ENCODE data around the gene CELF5.
A peak's percentile ranks its signal among the peaks of the same experiment; 100 is the strongest.
"Not testable (repeated sequence)": the region's sequence is repeated elsewhere in the genome, so short reads cannot be mapped to it uniquely, and the experiment has no call there.

CELF5 gene

DNA sequence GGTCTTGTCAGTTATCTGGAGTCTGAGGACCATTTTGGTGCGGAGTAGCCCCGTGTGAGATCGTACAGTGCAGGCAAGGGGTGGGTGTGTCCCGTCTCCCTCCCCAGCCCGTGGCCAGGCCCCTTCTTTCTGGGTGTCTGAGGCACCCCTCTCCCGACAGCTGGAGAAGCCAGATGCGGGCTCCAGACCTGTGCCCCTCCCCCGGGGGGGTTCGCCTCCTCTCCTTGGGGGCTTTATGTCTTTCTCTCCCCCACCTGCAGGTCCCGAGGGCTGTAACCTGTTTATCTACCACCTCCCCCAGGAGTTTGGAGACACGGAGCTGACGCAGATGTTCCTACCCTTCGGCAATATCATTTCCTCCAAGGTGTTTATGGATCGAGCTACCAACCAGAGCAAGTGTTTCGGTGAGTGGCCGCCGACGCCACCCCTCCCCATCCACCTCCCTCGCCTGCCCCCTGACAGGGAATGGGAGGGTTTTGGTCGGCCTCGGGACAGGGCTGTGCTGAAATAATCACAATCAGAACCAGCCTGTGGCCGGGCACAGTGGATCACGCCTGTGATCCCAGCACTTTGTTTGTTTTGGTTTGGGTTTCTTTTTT, 65.6 kb downstream of the CELF5 start:
- no peak for DNase-seq (ENCODE audit: low read depth in 2 of 2, low spot score in 1 of 2)

DNA sequence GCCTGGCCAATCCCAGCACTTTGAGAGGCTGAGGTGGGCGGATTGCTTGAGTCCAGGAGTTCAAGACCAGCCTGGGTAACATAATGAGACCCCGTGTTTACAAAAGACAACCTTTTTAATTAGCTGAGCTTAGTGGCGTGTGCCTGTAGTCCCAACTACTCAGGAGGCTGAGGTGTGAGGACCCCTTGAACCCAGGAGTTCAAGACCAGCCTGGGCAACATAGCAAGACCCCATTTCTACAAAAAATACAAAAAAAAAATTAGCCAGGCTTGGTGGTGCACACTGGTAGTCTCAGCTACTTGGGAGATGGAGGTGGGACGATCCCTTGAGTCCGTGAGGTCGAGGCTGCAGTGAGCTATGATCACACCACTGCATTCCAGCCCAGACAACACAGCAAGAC, 66.4 kb downstream of the CELF5 start:
- DNase-seq (ENCODE audit: low read depth in 2 of 2, low spot score in 1 of 2): not testable (repeated sequence)

DNA sequence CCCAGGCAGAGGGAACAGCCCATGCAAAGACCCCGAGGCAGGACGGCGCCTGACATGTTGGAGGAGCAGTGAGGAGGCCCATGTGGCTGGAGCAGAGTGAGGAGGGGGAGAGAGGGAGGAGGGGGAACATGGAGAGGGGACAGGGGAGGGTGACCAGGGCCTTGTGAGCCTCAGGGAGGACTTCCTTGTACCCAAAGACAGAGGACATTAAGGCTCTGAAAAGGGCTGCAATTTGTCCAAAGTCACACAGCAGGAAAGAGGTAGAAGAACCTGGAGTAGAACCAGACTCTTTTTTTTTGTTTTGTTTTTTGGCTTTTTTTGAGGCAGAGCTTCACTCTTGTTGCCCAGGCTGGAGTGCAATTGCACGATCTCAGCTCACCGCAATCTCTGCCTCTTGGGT, 67.2 kb downstream of the CELF5 start:
- DNase-seq (ENCODE audit: low read depth in 2 of 2, low spot score in 1 of 2): no peak

DNA sequence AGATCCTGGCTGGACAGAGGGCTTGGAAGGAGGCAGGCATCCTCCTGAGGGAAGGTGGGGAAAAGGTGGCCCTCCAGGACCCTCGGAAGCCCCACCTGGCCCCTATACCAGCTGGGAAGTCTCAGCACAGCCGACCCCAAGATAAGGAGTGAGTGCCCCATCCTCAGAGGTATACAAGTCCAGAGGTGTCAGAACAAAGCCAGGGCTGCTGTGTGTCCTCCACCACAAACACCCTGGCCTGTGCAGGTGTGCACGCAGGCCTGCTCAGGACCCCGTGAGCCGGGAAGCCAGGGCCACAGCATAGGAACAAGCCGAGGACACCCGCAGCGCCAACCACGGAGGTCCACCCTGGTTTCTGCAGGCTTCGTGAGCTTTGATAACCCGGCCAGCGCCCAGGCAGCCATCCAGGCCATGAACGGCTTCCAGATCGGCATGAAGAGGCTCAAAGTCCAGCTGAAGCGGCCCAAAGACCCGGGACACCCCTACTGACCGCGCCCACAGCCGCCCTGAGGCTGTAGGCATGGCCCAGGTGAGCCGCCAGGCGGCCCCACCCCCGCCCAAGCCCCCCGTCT, 68.6 kb downstream of the CELF5 start:
- DNase-seq (ENCODE audit: low read depth in 2 of 2, low spot score in 1 of 2): no peak

DNA sequence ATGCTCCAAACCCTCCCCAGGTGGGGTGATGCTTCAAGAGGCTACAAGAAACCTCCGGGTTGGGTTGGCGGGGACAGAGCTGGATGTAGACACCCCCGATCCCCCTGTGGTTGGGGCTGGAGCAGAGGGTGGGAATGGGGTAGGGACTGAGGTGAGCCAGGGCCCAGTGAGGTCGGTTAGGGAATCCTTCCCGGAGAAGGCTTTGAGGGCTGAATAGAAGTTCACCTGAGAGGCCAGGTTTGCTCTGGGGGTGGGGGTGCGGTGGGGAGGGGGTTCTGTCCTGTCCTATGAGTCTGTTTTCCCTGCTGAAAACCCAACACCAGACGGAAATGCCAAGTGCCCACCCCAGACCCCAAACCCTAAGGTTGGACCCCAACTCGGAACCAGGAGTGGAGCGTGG, 69.1 kb downstream of the CELF5 start:
- no peak for DNase-seq (ENCODE audit: low read depth in 2 of 2, low spot score in 1 of 2)

DNA sequence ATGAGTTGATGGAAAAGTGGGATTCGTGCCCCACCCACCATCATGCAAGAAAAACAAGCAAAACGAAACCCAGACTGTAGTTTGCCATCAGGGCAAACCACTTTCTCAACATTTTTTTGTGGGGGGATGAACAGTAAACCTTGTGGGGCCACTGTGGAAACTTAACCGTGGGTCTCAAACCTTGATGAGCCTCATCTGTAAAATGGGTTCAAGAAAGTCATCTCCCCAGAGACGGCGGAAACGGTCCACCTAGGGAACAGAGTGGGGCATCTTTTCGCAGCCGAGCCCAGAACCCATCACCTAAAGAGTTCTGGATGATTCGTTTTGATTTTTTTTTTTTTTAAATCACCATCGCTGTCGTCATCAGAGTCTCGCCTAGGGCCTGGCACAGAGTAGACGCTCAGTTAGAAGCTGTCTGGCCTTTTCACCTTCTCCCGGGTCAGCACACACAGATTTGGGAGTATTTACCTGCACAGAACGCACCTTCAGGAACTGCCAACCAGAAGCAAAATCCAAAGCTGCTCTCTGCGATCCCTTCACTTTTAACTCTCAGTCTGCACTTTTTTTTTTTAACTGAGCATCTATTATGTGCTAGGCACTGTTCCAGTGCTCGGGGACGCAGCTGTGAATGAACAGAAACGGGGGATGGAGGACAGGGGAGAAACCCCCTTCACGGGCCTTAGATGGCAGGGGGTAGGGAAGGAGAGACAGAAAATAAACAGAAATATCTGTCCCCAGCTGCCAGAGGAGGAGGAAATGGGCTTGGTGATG, 69.8 kb downstream of the CELF5 start:
- no peak for DNase-seq (ENCODE audit: low read depth in 2 of 2, low spot score in 1 of 2)

DNA sequence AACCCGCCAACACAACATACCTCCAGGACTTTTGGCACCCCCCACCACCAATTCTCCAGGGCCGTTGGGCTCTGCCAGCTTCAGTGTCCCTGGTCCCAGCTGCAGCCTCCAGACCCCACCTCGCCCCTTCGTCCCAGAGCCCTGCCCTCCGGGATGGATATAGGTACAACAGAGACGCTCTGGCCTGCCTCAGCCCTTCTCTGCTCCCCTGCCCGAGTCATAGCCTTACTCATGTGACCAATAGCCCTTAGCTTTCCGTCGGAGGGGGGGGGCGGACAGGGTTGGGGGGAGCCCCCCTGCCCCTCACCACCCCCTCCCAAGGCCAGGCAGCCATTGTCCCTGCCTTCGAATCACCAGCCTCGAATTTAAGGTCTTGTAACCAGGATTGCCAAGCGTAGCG, 71.1 kb downstream of the CELF5 start:
- DNase-seq (ENCODE audit: low read depth in 2 of 2, low spot score in 1 of 2): no peak

DNA sequence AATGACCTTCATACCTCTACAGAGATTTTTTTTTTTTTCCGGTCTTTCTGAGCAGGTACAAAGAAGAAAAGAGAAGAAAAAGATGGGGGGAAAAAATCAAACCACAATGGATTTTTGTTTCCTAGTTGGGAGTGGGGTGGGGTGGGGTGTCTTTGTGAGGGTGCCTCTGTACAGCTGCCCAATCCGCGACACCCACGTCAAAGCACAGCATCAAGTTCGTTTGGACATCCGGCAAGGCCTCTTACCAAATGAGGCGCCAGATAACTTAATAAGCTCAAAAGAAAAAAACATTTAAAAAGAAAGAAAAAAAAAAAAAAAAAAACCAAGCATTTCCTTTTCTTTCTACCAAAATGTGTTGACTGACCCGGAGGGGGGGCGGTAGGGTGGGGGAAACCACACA, 71.6 kb downstream of the CELF5 start:
- DNase-seq (ENCODE audit: low read depth in 2 of 2, low spot score in 1 of 2): no peak

DNA sequence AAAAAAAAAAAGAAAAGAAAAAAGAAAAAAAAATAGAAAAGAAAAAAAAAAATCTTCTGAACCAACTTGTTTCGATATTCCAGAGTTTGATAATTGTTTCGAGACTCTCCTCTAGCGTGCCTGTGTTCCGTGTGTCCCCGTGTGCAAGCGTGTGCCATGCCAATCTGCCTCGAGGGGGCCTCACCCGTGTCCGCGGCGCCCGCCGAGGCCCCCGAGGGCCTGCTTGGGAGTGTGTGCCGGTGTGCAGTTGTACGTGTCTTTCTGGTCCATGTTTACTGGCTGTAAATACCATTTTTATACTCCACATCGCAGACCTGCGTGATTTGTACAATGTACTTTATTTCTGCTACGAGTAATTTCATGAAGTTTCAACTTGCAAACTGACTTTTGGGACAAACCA, 72.0 kb downstream of the CELF5 start:
- no peak for DNase-seq (ENCODE audit: low read depth in 2 of 2, low spot score in 1 of 2)

DNA sequence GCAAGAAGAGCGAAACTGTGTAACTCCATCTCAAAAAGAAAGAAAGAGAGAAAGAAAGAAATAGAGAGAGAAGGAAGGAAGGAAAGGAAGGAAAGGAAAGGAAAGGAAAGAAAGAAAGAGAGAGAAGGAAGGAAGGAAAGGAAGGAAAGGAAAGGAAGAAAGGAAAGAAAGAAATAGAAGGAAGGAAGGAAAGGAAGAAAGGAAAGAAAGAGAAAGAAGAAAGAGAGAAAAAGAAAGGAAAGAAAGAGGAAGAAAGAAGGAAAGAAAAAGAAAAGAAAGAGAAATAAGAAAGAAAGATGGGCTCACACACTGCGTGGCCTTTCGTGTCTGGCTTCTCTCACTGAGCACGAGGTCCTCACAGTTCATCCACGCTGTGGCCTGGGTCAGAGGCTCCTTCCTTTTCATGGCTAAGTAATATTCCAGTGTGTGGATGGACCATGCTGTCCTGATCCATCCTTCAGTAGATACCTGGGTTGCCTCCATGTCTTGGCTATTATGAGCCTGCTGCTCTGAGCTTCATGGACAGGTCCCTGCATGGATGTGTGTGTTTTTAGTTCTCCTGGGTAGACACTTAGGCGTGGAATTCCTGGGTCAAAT, 74.5 kb downstream of the CELF5 start:
- no peak for DNase-seq (ENCODE audit: low read depth in 2 of 2, low spot score in 1 of 2)

DNA sequence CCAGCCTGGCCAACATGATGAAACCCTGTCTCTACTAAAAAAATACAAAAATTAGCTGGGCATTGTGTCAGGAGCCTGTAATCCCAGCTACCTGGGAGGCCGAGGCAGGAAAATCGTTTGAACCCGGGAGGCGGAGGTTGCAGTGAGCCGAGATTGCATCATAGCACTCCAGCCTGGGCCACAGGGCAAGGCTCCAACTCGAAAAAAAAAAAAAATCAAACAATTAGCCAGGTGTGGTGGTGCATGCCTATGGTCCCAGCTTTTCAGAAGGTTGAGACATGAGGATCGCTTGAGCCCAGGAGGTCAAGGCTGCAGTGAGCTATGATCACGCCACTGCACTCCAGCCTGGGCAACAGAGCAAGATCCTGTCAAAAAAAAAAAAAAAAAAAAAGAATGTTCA, 76.1 kb downstream of the CELF5 start:
- DNase-seq (ENCODE audit: low read depth in 2 of 2, low spot score in 1 of 2): not testable (repeated sequence)

DNA sequence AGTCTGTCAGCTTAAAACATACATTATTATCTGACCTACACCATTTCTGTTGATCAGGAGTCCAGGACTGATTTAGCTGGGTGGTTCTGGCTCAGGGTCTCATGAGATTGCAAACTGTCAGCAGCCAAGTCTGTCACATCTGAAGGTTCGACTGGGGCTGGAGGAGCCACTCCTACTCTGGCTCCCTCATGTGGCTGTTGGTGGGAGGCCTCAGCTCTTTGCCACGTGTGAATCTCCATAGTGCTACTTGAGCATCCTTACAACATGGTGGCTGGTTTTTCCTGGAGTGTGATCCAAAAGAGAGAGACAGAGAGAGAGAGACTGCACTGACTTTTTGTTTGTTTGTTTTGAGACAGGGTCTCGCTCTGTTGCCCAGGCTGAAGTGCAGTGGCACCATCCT, 78.3 kb downstream of the CELF5 start:
- no peak for DNase-seq (ENCODE audit: low read depth in 2 of 2, low spot score in 1 of 2)

DNA sequence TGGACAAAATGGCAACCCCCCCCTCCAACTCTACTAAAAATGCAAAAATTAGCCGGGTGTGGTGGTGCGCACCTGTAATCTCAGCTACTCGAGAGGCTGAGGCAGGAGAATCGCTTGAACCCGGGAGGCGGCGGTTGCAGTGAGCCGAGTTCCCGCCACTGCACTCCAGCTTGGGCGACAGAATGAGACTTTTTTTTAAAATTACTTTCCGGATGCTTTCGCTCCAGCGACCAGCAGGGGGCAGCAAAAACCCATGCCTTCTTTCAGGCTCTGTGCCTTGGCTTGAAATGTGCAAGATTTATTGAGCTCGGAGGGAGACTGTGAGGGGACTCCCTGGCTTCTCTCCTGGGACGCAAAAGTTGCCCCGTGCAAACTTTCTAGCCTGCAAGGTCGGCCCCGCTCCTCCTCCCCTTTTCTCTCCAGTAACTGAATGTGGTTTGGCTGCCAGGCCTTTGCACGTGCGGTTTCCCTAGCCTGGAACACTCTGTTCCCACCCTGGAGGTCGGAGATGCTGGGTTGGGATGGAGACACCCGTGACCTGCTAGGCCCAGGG, 80.5 kb downstream of the CELF5 start:
- DNase-seq (ENCODE audit: low read depth in 2 of 2, low spot score in 1 of 2): peak; percentile 53 to 55

DNA sequence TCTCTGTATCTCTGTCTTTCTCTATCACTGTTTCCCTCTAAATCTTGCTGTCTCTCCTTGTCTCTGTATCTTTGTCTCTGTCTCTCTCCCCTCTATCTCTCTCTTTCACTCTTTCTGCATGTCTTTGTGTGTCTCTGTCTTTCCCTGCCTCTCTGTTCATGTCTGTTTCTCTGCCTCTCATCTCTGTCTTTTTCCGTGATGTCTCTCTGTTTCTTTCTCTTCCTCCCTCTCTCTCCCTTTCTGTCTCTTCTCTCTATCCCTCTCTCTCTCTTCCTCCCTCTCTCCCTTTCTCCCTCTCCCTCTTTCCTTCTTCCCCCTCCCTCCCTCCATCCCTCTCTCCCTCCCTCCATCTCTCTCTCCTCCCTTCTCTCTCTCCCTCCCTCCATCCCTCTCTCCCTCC, 85.3 kb downstream of the CELF5 start:
- DNase-seq (ENCODE audit: low read depth in 2 of 2, low spot score in 1 of 2): no peak

DNA sequence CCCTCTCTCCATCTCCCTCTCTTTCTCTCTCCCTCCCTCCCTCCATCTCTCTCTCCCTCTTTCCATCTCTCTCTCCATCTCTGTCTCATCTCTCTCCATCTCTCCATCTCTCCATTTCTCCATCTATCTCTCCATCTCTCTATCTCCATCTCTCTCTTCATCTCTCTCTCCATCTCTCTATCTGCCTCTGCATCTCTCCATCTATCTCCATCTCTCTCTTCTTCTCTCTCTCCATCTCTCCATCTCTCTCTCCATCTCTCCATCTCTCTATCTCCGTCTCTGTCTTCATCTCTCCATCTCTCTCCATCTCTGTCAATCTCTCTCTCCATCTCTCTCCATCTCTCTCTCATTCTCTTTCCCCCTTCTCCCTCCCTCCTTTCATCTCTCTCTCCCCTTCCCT, 85.8 kb downstream of the CELF5 start:
- DNase-seq (ENCODE audit: low read depth in 2 of 2, low spot score in 1 of 2): no peak

DNA sequence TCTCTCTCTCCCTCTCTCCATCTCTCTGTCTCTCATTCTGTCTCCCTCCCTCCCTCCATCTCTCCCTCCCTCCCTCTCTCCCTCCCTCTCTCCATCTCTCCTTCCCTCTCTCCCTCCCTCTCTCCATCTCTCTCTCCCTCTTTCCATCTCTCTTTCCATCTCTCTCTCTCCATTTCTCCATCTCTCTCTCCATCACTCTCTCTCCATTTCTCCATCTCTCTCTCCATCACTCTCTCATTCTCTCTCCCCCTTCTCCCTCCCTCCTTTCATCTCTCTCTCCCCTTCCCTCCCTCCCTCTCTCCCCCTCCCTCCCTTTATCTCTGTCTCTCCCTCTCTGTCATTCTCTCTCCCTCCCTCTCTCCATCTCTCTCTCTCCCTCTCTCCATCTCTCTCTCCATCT, 86.2 kb downstream of the CELF5 start:
- DNase-seq (ENCODE audit: low read depth in 2 of 2, low spot score in 1 of 2): no peak

DNA sequence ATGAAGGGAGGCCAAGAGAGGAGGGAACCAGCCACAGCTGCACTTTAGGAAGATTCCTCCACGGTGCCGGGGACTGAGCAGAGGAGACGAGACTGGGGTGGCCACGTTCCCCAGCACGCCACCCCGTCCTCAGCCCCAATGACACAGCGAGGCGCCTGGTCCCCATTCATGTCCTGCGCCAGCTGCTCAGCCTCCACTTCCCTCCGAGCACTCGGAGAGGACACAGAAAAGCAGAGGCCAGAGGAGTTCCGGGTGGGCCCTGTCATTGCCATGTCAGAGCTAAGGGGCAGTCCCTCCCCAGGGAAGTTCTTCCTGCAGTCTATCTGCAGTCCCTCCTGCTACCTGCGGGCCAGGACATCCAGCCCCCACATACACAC, 88.7 kb downstream of the CELF5 start:
- DNase-seq (ENCODE audit: low read depth in 2 of 2, low spot score in 1 of 2): no peak

DNA sequence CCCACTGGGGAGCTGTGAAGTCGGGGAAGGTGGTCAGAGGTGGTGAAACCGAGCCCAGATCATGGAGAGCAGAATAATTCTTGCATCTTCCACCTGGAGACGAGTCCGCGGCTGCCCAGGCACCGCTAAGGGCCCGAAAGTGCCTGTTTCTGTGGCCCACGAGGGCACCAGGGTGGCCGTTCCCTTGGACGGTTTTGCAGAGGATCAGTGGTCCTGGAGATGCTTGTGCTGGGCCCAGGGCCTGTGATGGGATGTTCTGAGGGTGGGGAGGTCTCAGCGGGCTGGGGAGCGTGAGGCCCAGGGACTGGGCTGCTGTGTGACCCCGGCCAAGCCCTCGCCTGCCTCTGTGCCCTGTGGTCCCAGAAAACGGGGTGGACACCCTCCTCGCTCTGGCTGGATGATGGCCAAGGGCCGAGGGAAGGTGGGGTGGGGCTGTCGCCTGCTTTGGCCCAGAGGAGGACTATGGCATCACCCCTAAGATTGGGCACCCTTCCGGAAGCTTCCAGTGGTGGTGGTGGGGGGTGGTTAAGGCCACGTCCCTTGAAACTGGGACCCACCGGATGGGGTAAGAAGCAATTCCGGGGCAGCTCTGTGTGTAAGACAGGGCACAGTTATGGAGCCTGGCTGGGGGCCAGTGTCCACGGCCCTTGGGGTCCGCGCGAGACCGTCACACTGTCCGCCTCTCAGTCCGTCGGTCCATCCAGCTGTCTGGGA, 90.7 kb downstream of the CELF5 start:
- no peak for DNase-seq (ENCODE audit: low read depth in 2 of 2, low spot score in 1 of 2)

DNA sequence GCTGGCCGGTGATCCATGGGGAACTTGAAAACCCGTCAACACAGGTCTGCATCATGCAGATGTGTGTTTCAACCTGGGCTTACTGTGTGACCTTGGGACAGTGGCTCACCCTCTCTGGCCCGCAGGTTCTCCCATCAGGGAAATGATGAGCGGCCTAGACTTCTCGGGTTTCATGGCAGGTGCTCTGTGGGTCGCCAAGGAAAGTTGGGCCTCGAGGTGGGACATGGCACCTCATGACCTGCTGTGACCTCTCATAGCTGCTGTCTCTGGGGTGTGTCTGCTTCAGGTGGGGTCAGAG, 91.2 kb downstream of the CELF5 start:
- no peak for DNase-seq (ENCODE audit: low read depth in 2 of 2, low spot score in 1 of 2)

DNA sequence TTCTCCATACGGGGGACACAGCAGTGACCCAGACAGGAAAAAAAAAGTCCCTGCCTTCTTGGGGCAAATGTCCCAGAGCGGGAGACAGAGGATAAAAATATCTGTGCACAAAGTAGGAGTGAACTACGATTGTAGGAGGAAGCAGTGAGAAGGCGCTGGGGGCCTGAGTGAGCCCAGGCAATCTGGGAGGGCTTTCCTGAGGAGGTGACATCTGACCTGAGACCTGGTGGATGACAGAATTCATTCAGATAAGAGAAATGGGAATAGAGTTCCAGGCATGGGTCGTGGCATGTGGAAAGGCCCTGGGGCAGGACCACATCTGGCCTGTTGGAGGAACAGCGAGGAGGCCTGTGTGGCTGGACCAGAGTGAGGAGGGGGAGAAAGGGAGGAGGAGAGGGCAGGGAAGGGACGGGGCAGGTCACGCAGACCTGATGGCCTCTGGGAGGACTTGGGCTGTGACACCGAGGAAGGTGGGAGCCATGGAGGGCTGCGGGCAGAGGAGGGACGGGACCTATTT, 91.7 kb downstream of the CELF5 start:
- no peak for DNase-seq (ENCODE audit: low read depth in 2 of 2, low spot score in 1 of 2)

DNA sequence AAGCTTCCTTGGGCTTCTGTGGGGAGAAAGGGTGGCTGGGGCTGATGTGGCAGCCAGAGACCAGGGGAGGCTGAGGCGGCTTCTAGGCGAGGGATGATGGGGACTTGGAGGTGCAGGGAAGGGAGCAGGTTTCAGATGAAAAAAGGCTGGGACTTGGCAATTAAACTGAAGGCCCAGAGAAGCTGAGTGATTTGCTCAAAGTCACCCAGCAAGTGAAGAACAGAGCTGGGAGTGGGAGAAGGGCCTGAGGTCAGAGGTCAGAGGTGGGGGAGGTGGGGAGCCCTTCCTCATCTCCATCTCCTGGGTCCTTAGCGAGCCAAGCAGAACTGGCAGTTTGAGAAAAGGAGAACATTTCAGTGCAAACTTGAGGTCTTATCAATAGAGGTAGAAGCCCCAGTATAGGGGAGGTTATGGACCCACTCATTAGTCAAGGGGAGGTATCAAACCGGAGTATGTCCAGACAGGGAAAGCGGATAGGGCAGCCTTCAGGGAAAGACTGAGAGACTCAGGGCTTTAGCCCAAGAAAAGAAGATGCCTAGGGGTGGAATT, 92.3 kb downstream of the CELF5 start:
- no peak for DNase-seq (ENCODE audit: low read depth in 2 of 2, low spot score in 1 of 2)
